Neural crest cell (in vitro differentiated cells): ENCODE data around the gene ZBTB8A. TPM values are rescaled to one million over a fixed set of nuclear protein-coding genes. Genes with fewer than 3 reads are reported as not detected.
A peak's percentile ranks its signal among the peaks of the same experiment; 100 is the strongest.

Experiments
- DNase-seq: peaks from one replicate; pipeline ENCODE4 v3.0.0; 2021; ENCODE audit warnings: low read depth, mixed read lengths, low spot score
- H3K27ac Mint-ChIP-seq: one replicate; pipeline ENCODE4 v1.8.0; 2021; ENCODE audit warnings: mild to moderate bottlenecking, mixed read lengths; ENCODE audit not compliant: unreplicated experiment
- H3K27me3 Mint-ChIP-seq: 2 replicates; pipeline ENCODE4 v1.8.0; 2021; ENCODE audit warnings: low read depth, mild to moderate bottlenecking, mixed read lengths
- H3K36me3 Mint-ChIP-seq: 2 replicates; pipeline ENCODE4 v1.8.0; 2021; ENCODE audit warnings: low read depth, mild to moderate bottlenecking, mixed read lengths
- H3K4me1 Mint-ChIP-seq: 2 replicates; pipeline ENCODE4 v1.8.0; 2021; ENCODE audit warnings: mixed read lengths
- H3K4me3 Mint-ChIP-seq: one replicate; pipeline ENCODE4 v1.8.0; 2021; ENCODE audit warnings: mild to moderate bottlenecking, mixed read lengths
- H3K9me3 Mint-ChIP-seq: 2 replicates; pipeline ENCODE4 v1.8.0; 2021; ENCODE audit warnings: mixed read lengths
- CTCF ChIP-seq: fragments of 200-600 bp; sonication (generic); conservative IDR thresholded peaks from 2 replicates; pipeline ENCODE4 v1.5.0; 2021; ENCODE audit warnings: antibody characterized with exemption, mild to moderate bottlenecking
- total RNA-seq: library from RNA; stranded (reverse); gene quantifications from 2 replicates; pipeline ENCODE4 v1.2.1, GENCODE V29; 2021

ZBTB8A gene
- total RNA-seq, 1 donor from 2014 or later, result 10.1 TPM

DNA sequence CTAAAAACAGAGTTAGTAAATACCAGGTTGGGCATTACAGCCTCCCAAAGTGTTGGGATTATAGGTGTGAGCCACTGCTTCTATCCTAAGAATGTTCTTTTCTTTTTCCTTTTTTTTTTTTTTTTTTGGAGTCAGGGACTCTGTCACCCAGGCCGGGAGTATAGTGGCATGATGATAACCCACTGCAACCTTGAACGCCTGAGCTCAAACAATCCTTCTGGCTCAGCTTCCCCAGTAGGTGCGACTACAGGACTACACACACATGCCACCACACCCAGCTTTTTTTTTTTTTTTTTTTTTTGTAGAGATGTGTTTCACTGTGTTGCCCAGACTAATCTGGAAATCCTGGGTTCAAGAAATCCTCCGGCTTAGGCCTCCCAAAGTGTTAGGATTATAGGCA lies 105.2 kb downstream of the ZBTB8A start:
- Mint-ChIP-seq H3K36me3 (no peaks in the 10 kb centered on the region), H3K27ac (no peak overlapping the region), H3K9me3 (no peaks in the 10 kb centered on the region), H3K4me1 (peaks cover 21% of the 10 kb centered on the region), H3K4me3 (no peak overlapping the region), H3K27me3 (no peaks in the 10 kb centered on the region)
- no peak for DNase-seq
- TF ChIP-seq CTCF, result no peak

DNA sequence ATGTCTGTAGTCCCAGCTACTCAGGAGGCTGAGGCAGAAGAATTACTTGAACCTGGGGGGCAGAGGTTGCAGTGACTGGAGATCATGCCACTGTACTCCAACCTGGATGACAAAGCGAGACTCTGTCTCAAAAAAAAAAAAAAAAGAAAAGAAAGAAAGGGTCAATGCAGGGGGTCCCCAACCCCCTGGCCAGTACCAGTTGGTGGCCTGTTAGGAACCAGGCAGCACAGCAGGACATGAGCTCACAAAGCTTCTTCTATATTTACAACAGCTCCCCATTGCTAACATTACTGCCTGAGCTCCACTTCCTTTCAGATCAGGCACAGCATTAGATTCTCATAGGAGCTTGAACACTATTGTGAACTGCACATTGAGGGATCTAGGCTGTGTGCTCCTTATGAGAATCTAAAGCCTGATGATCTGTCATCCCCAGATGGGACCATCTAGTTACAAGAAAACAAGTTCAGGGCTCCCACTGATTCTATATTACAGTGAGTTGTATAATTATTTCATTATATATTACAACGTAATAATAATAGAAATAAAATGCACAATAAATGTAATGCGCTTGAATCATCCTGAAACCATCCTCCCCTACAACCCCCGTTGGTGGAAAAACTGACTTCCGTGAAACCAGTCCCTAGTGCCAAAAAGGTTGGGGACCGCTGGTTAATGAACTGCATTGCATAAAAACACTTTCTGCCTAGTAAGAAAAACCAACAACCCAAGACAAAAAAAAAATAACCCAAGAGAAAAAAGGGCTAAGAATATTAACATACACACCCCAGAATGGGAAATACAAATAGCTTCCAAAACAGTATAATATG lies 108.3 kb downstream of the ZBTB8A start:
- no peak for DNase-seq
- peaks cover 31% of the 10 kb centered on the region for H3K4me1 Mint-ChIP-seq
- no peaks in the 10 kb centered on the region for H3K9me3 Mint-ChIP-seq
- TF ChIP-seq CTCF, result no peak
- no peaks in the 10 kb centered on the region for H3K27me3 Mint-ChIP-seq
- peak overlapping the region; percentile 87 for H3K4me3 Mint-ChIP-seq
- H3K27ac Mint-ChIP-seq, result no peak overlapping the region
- H3K36me3 Mint-ChIP-seq, result no peaks in the 10 kb centered on the region

GRCh38 chr1:32650248-32650751 lies 111.1 kb downstream of the ZBTB8A start, which contains the start of gene ZBTB8OS:
Gene ZBTB8OS, minus strand, starts transcription at chr1:32650550. Its CDS starts 21 bp downstream, at chr1:32650529.
- Mint-ChIP-seq H3K27me3 (no peaks in the 10 kb centered on the region), H3K4me1 (peaks cover 45% of the 10 kb centered on the region), H3K9me3 (no peaks in the 10 kb centered on the region), H3K27ac (peak within 1 kb of the TSS; percentile 99), H3K4me3 (peak within 1 kb of the TSS; percentile 94), H3K36me3 (peaks cover 5% of the 10 kb centered on the region)
- peak; percentile 69 for DNase-seq
- no peak for TF ChIP-seq CTCF

DNA sequence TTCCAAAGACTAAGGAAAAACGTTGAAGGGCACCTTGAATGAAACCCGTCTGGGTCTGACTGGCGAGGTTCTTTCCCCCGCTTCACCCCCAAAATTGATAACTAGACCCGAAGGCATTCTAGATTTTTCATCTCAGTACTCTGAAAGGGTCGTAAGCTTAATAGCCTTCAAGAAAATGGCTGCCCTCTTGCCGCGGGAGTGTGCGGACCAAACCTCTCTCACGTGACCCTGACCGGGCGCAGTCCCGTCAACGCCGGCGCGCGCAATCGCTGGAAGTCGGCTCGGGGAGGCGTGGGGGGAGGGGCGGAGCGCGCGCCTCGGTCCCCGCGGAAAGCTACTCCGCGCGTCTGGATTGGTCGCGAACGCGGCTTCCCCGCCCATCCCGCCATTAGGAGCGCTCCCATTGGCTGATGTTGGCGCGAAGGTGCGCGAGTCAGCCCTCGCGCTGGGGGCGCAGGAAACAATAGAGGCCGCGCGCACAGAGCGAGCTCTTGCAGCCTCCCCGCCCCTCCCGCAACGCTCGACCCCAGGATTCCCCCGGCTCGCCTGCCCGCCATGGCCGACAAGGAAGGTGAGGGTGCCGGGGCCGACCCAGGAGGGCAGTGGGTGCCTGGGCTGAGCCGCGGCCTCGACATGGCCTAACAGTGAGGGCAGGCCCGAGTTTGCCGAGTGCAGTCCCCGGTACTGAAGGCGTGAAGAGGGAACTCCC lies 111.7 kb downstream of the ZBTB8A start, which contains the start of gene RBBP4:
Gene RBBP4, plus strand, starts transcription at position 457 of the 709 bp plus-strand sequence. Its CDS starts 99 bp downstream, at position 556.
- Mint-ChIP-seq H3K36me3 (peaks cover 10% of the 10 kb centered on the region), H3K27me3 (no peaks in the 10 kb centered on the region), H3K4me3 (peak within 1 kb of the TSS; percentile 94), H3K4me1 (peaks cover 51% of the 10 kb centered on the region), H3K9me3 (no peaks in the 10 kb centered on the region), H3K27ac (peak within 1 kb of the TSS; percentile 99)
- no peak for TF ChIP-seq CTCF
- peak; percentile 98 for DNase-seq

GRCh38 chr1:32651461-32652073 lies 112.3 kb downstream of the ZBTB8A start:
- DNase-seq, result no peak
- Mint-ChIP-seq H3K27ac (peak overlapping the region; percentile 98), H3K4me1 (peaks cover 51% of the 10 kb centered on the region), H3K36me3 (peaks cover 11% of the 10 kb centered on the region), H3K9me3 (no peaks in the 10 kb centered on the region), H3K27me3 (no peaks in the 10 kb centered on the region), H3K4me3 (peak overlapping the region; percentile 94)
- TF ChIP-seq CTCF, result no peak
